Measurements from ENCODE around the gene CPSF4L. TPM values are rescaled to one million over a fixed set of nuclear protein-coding genes. Genes with fewer than 3 reads are reported as not detected.

The CPSF4L gene
- total and polyA plus RNA-seq, 2 of the 13 experiments (the other 11 are each of a cell fraction or from before 2014, with no cell fraction given), result 0.73 to 1.6 TPM

DNA sequence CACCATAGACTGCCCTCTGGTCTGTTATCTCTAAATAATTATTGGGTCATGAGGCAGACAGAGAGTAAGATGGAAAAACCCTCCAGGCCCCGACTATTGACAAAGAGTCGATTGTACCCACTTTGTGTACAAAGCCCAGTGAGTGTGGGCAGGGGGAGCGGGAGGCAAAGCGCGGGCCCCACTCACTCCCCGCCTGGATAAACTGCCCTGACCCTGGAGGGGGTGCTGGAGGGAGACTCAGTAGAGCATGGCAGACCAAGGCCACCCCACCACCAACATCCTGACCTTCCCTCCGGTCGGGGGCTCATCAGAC, 11.2 kb upstream of the CPSF4L start (continued):
- TF ChIP-seq, protein P1, sequence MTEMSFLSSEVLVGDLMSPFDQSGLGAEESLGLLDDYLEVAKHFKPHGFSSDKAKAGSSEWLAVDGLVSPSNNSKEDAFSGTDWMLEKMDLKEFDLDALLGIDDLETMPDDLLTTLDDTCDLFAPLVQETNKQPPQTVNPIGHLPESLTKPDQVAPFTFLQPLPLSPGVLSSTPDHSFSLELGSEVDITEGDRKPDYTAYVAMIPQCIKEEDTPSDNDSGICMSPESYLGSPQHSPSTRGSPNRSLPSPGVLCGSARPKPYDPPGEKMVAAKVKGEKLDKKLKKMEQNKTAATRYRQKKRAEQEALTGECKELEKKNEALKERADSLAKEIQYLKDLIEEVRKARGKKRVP (CRISPR knock-in tag; IDR thresholded peaks at IDR 0.05), result no peak; a peak in 1 of 4 replicates
- TF ChIP-seq, protein P2, sequence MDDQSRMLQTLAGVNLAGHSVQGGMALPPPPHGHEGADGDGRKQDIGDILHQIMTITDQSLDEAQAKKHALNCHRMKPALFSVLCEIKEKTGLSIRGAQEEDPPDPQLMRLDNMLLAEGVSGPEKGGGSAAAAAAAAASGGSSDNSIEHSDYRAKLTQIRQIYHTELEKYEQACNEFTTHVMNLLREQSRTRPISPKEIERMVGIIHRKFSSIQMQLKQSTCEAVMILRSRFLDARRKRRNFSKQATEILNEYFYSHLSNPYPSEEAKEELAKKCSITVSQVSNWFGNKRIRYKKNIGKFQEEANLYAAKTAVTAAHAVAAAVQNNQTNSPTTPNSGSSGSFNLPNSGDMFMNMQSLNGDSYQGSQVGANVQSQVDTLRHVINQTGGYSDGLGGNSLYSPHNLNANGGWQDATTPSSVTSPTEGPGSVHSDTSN (CRISPR knock-in tag; IDR thresholded peaks at IDR 0.05; ENCODE audit: borderline replicate concordance), result no peak
- no peak for TF ChIP-seq SOX6 (IDR thresholded peaks at IDR 0.05)
- peak; percentile 96 for TF ChIP-seq SOX6 (CRISPR knock-in tag; IDR thresholded peaks at IDR 0.05)
- no peak for TF ChIP-seq CCAR2 (optimal IDR thresholded peaks at IDR 0.05; ENCODE audit: low read depth, low read length)
- TF ChIP-seq NFYC (CRISPR knock-in tag; IDR thresholded peaks at IDR 0.05), result no peak
- TF ChIP-seq SATB2 (CRISPR knock-in tag; IDR thresholded peaks at IDR 0.05), result 0 out of 2 replicates have a peak, but pooled peaks have one; percentile 39
- TF ChIP-seq KLF13 (CRISPR knock-in tag; IDR thresholded peaks at IDR 0.05), result no peak
- TF ChIP-seq, protein P3, sequence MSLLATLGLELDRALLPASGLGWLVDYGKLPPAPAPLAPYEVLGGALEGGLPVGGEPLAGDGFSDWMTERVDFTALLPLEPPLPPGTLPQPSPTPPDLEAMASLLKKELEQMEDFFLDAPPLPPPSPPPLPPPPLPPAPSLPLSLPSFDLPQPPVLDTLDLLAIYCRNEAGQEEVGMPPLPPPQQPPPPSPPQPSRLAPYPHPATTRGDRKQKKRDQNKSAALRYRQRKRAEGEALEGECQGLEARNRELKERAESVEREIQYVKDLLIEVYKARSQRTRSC (CRISPR knock-in tag; IDR thresholded peaks at IDR 0.05; ENCODE audit: low read depth), result no peak
- peak; percentile 77 for TF ChIP-seq ELF3 (CRISPR knock-in tag; IDR thresholded peaks at IDR 0.05)
- no peak for TF ChIP-seq FOXK1 (CRISPR knock-in tag; IDR thresholded peaks at IDR 0.05; ENCODE audit: borderline replicate concordance, low read depth)
- TF ChIP-seq, protein P4, sequence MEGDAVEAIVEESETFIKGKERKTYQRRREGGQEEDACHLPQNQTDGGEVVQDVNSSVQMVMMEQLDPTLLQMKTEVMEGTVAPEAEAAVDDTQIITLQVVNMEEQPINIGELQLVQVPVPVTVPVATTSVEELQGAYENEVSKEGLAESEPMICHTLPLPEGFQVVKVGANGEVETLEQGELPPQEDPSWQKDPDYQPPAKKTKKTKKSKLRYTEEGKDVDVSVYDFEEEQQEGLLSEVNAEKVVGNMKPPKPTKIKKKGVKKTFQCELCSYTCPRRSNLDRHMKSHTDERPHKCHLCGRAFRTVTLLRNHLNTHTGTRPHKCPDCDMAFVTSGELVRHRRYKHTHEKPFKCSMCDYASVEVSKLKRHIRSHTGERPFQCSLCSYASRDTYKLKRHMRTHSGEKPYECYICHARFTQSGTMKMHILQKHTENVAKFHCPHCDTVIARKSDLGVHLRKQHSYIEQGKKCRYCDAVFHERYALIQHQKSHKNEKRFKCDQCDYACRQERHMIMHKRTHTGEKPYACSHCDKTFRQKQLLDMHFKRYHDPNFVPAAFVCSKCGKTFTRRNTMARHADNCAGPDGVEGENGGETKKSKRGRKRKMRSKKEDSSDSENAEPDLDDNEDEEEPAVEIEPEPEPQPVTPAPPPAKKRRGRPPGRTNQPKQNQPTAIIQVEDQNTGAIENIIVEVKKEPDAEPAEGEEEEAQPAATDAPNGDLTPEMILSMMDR (CRISPR knock-in tag; IDR thresholded peaks at IDR 0.05), result peak; percentile 50; the same call in 1 of the 2 replicates
- TF ChIP-seq NFYB (CRISPR knock-in tag; IDR thresholded peaks at IDR 0.05), result no peak
- TF ChIP-seq ZNF772 (CRISPR knock-in tag; IDR thresholded peaks at IDR 0.05), result peak; percentile 94
- TF ChIP-seq, protein P5, sequence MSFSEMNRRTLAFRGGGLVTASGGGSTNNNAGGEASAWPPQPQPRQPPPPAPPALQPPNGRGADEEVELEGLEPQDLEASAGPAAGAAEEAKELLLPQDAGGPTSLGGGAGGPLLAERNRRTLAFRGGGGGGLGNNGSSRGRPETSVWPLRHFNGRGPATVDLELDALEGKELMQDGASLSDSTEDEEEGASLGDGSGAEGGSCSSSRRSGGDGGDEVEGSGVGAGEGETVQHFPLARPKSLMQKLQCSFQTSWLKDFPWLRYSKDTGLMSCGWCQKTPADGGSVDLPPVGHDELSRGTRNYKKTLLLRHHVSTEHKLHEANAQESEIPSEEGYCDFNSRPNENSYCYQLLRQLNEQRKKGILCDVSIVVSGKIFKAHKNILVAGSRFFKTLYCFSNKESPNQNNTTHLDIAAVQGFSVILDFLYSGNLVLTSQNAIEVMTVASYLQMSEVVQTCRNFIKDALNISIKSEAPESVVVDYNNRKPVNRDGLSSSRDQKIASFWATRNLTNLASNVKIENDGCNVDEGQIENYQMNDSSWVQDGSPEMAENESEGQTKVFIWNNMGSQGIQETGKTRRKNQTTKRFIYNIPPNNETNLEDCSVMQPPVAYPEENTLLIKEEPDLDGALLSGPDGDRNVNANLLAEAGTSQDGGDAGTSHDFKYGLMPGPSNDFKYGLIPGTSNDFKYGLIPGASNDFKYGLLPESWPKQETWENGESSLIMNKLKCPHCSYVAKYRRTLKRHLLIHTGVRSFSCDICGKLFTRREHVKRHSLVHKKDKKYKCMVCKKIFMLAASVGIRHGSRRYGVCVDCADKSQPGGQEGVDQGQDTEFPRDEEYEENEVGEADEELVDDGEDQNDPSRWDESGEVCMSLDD (CRISPR knock-in tag; IDR thresholded peaks at IDR 0.05; ENCODE audit: borderline replicate concordance), result peak; percentile 70; the same call in 1 of the 2 replicates
- 0 out of 2 replicates have a peak, but pooled peaks have one; percentile 0 for TF ChIP-seq ZNF317 (CRISPR knock-in tag; IDR thresholded peaks at IDR 0.05)
- TF ChIP-seq EEA1 (CRISPR knock-in tag; IDR thresholded peaks at IDR 0.05; ENCODE audit: borderline replicate concordance), result no peak
- peak; percentile 97 for TF ChIP-seq FOXA3 (CRISPR knock-in tag; IDR thresholded peaks at IDR 0.05)
- no peak for TF ChIP-seq GABPA (IDR thresholded peaks at IDR 0.05; ENCODE audit: low read depth, low read length)
- no peak for TF ChIP-seq GABPA (CRISPR knock-in tag; IDR thresholded peaks at IDR 0.05; ENCODE audit: low read depth)
- TF ChIP-seq, protein P6, sequence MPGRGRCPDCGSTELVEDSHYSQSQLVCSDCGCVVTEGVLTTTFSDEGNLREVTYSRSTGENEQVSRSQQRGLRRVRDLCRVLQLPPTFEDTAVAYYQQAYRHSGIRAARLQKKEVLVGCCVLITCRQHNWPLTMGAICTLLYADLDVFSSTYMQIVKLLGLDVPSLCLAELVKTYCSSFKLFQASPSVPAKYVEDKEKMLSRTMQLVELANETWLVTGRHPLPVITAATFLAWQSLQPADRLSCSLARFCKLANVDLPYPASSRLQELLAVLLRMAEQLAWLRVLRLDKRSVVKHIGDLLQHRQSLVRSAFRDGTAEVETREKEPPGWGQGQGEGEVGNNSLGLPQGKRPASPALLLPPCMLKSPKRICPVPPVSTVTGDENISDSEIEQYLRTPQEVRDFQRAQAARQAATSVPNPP (CRISPR knock-in tag; IDR thresholded peaks at IDR 0.05), result no peak
- TF ChIP-seq AGO1 (IDR thresholded peaks at IDR 0.05; ENCODE audit: low read depth, low read length, poor library complexity, severe bottlenecking), result no peak
- no peak for TF ChIP-seq SRSF9 (IDR thresholded peaks at IDR 0.05; ENCODE audit: borderline replicate concordance, insufficient read depth, low read depth, low read length, poor library complexity, severe bottlenecking)

Data from HepG2 (cell line).